ENCODE measurements around the gene FOXP1. TPM values are rescaled to one million over a fixed set of nuclear protein-coding genes. Genes with fewer than 3 reads are reported as not detected.

FOXP1 gene
- total and polyA plus RNA-seq, 2 of the 13 experiments (the other 11 are each of a cell fraction or from before 2014, with no cell fraction given) = 40.4 to 59.0 TPM

GRCh38 chr3:71393093-71393492, 190.4 kb downstream of the FOXP1 start (continued):
- TF ChIP-seq ZGPAT (CRISPR knock-in tag; IDR thresholded peaks at IDR 0.05) = no peak

GRCh38 chr3:71392251-71392650, 191.3 kb downstream of the FOXP1 start:
- no peaks in the 10 kb centered on the region for H3K27me3 ChIP-seq (ENCODE audit: control insufficient read depth in 1 of 2, insufficient read depth in 2 of 2, low read length in 2 of 2)
- no peak overlapping the region for H3K9ac ChIP-seq (ENCODE audit: insufficient read depth, low read depth, low read length)
- TF ChIP-seq ZGPAT (CRISPR knock-in tag; IDR thresholded peaks at IDR 0.05) = no peak
- peak; percentile 70 to 77 for TF ChIP-seq MAFK (conservative IDR thresholded peaks at IDR 0.05 in 1 of 2, IDR thresholded peaks at IDR 0.05 in 1 of 2; ENCODE audit: low read length in 2 of 2)
- TF ChIP-seq MAFF (IDR thresholded peaks at IDR 0.05; ENCODE audit: low read depth, low read length) = peak; percentile 57; the same call in 1 of the 2 replicates
- peaks cover 5% of the 10 kb centered on the region for H4K20me1 ChIP-seq (ENCODE audit: insufficient read depth, low read length)
- H3K4me1 ChIP-seq (ENCODE audit: insufficient read depth, low read length) = peaks cover 31% of the 10 kb centered on the region
- intact Hi-C loops (cut with micrococcal nuclease; ENCODE audit: unreplicated experiment) (loop anchor here (10.0 kb wide), 1 partner anchor 393 kb away; the partner anchor contains the start of gene PROK2), in situ Hi-C loops (cut with HindIII; ENCODE audit: extremely low pct_ligation_motif_present, low pct_unique_long_range_greater_than_20kb) (no loop called here)
- peaks cover 14% of the 10 kb centered on the region for H3K79me2 ChIP-seq (ENCODE audit: insufficient read depth, low read length)
- no TSS peak for BruUV-seq (replicated peaks)
- ATAC-seq (no peak), DNase-seq (ENCODE audit: low spot score) (no peak), FAIRE-seq (no peak)
- ChIA-PET CTCF (ENCODE audit: low intra/inter-chr PET ratio, low total read pairs) (no interaction called here), POLR2A (no interaction called here)
- no peaks in the 10 kb centered on the region for H3K36me3 ChIP-seq (replicated peaks in 1 of 2; ENCODE audit: control insufficient read depth in 1 of 2, insufficient read depth in 2 of 2, low read length in 2 of 2)
- H2AFZ ChIP-seq (ENCODE audit: low read length) = no peak overlapping the region
- no peak overlapping the region for H3K4me3 ChIP-seq (replicated peaks in 1 of 3; ENCODE audit: insufficient read depth in 1 of 3, low read depth in 2 of 3, low read length in 3 of 3)
- no peak overlapping the region for H3K4me2 ChIP-seq (ENCODE audit: low read depth, low read length)
- WGBS (ENCODE audit: low lambda C conversion rate) = 100% methylated on average over 2 of the region's 2 CpGs
- H3K9me3 ChIP-seq (ENCODE audit: low read length) = no peaks in the 10 kb centered on the region
- H3K27ac ChIP-seq (ENCODE audit: extremely low read length, insufficient read depth, low read length) = no peak overlapping the region
